Measurements from ENCODE around the gene LRRC2.
"Not testable (repeated sequence)": the region's sequence is repeated elsewhere in the genome, so short reads cannot be mapped to it uniquely, and the experiment has no call there.

The LRRC2 gene

GRCh38 chr3:46580675-46581074 lies 14.6 kb upstream of the LRRC2 start:
- DNase-seq (ENCODE audit: low read depth) = no peak

- no peak for DNase-seq (ENCODE audit: low read depth)
Observed at GRCh38 chr3:46579756-46580286, 13.7 kb upstream of the LRRC2 start.

- DNase-seq (ENCODE audit: low read depth) = no peak
Observed at GRCh38 chr3:46578973-46579755, 13.1 kb upstream of the LRRC2 start.

GRCh38 chr3:46577580-46578249 lies 11.6 kb upstream of the LRRC2 start:
- not testable (repeated sequence) for DNase-seq (ENCODE audit: low read depth)

GRCh38 chr3:46576879-46577278 lies 10.8 kb upstream of the LRRC2 start:
- no peak for DNase-seq (ENCODE audit: low read depth)

GRCh38 chr3:46576386-46576785 lies 10.3 kb upstream of the LRRC2 start:
- DNase-seq (ENCODE audit: low read depth) = no peak

GRCh38 chr3:46575577-46576222 lies 9.6 kb upstream of the LRRC2 start:
- no peak for DNase-seq (ENCODE audit: low read depth)

GRCh38 chr3:46574881-46575576 lies 8.9 kb upstream of the LRRC2 start:
- DNase-seq (ENCODE audit: low read depth) = no peak

GRCh38 chr3:46574243-46574646 lies 8.1 kb upstream of the LRRC2 start:
- no peak for DNase-seq (ENCODE audit: low read depth)

GRCh38 chr3:46573701-46574100 lies 7.6 kb upstream of the LRRC2 start:
- no peak for DNase-seq (ENCODE audit: low read depth)

- no peak for DNase-seq (ENCODE audit: low read depth)
Observed at GRCh38 chr3:46571684-46572083, 5.6 kb upstream of the LRRC2 start.

GRCh38 chr3:46565607-46566039 lies 479 bp downstream of the LRRC2 start:
- no peak for DNase-seq (ENCODE audit: low read depth)

GRCh38 chr3:46565077-46565476 lies 1.0 kb downstream of the LRRC2 start:
- DNase-seq (ENCODE audit: low read depth) = no peak

GRCh38 chr3:46564190-46565021 lies 1.7 kb downstream of the LRRC2 start:
- DNase-seq (ENCODE audit: low read depth) = no peak

GRCh38 chr3:46561951-46562350 lies 4.2 kb downstream of the LRRC2 start:
- no peak for DNase-seq (ENCODE audit: low read depth)

GRCh38 chr3:46561511-46561910 lies 4.6 kb downstream of the LRRC2 start:
- no peak for DNase-seq (ENCODE audit: low read depth)

GRCh38 chr3:46559091-46559704 lies 6.9 kb downstream of the LRRC2 start:
- DNase-seq (ENCODE audit: low read depth) = no peak

- DNase-seq (ENCODE audit: low read depth) = peak; percentile 64
Observed at GRCh38 chr3:46558184-46559043, 7.7 kb downstream of the LRRC2 start.

- no peak for DNase-seq (ENCODE audit: low read depth)
Observed at GRCh38 chr3:46557814-46558183, 8.3 kb downstream of the LRRC2 start.

GRCh38 chr3:46553154-46553553 lies 12.9 kb downstream of the LRRC2 start:
- DNase-seq (ENCODE audit: low read depth) = no peak

All from activated T-cell treated with anti-CD3 and anti-CD28 coated beads for 1 hour (primary cell).